Stomach (tissue), 9 donors: ENCODE results near the gene DOLK. TPM values are rescaled to one million over a fixed set of nuclear protein-coding genes. Genes with fewer than 3 reads are reported as not detected.

Experiments
- DNase-seq, 2 donors: peaks; one replicate each; pipeline versions ENCODE4 v3.0.0 to v3.0.0-alpha.2; 2013 to 2019
- H3K27ac ChIP-seq, 5 donors: fragments of 200-600 bp in 4 of 5; sonication (generic) in 4 of 5; one replicate each; pipeline ENCODE4 v1.5.1; 2013 to 2019; ENCODE audit warnings: mild to moderate bottlenecking in 1 of 5, moderate library complexity in 1 of 5
- H3K27me3 ChIP-seq, 3 donors: fragments of 200-600 bp; sonication (generic); one replicate each; pipeline ENCODE4 v1.5.1; 2017 to 2019; ENCODE audit warnings: mixed run types in 1 of 3
- H3K36me3 ChIP-seq, 4 donors: fragments of 200-600 bp; sonication (generic); 1 replicate in 3 of 4; 2 replicates in 1 of 4; pipeline ENCODE4 v1.5.1; 2016 to 2019
- H3K4me1 ChIP-seq, 4 donors: fragments of 200-600 bp; sonication (generic); one replicate each; pipeline ENCODE4 v1.5.1; 2016 to 2019
- H3K4me3 ChIP-seq, 4 donors: fragments of 200-600 bp; sonication (generic) in 3 of 4; one replicate each; pipeline ENCODE4 v1.5.1; 2016 to 2019; ENCODE audit warnings: mild to moderate bottlenecking in 1 of 4
- H3K9me3 ChIP-seq, 4 donors: fragments of 200-600 bp; sonication (generic); one replicate each; pipeline ENCODE4 v1.5.1; 2016 to 2019
- CTCF ChIP-seq, 7 experiments: fragments of 450-650 bp in 4 of 7; fragments of 200-600 bp in 3 of 7; sonication (generic) in 3 of 7; IDR thresholded peaks; one replicate each; pipeline ENCODE4 v1.5.1; 2016 to 2019; ENCODE audit warnings: antibody characterized with exemption in 7 of 7, control low read depth in 2 of 7, mild to moderate bottlenecking in 1 of 7
- EP300 ChIP-seq: sonication (generic); formaldehyde crosslinking; IDR thresholded peaks from one replicate; pipeline ENCODE4 v1.6.1; 2017; ENCODE audit warnings: antibody characterized with exemption
- POLR2A ChIP-seq, 4 donors: fragments of 450-650 bp; IDR thresholded peaks; one replicate each; pipeline ENCODE4 v1.6.1; 2016; ENCODE audit warnings: antibody characterized with exemption in 4 of 4, control low read depth in 2 of 4, mild to moderate bottlenecking in 1 of 4, moderate library complexity in 1 of 4
- POLR2AphosphoS5 ChIP-seq, 3 donors: sonication (generic); formaldehyde crosslinking; IDR thresholded peaks; one replicate each; pipeline ENCODE4 v1.6.1; 2016; ENCODE audit warnings: antibody characterized with exemption in 3 of 3
- WGBS, 5 donors: extraction: QIAGEN DNeasy Blood & Tissue Kit in 3 of 5; methylation state at CpG; one replicate each; pipeline versions ENCODE4 v1.1.5 to v1.1.7; 2013 to 2018; 5-methylcytosine and 5-hydroxymethylcytosine counted together
- intact Hi-C: fragments of 100-400 bp; cut with DNase I; formaldehyde crosslinking; loops from one replicate; pipeline ENCODE4 v1.15.1; 2023; ENCODE audit warnings: low total_unique reads
- polyA plus RNA-seq, 3 donors: library from polyadenylated mRNA; stranded (reverse); fragments of 200-250 nt; gene quantifications; one replicate each; pipeline ENCODE4 v1.2.3, GENCODE V29; 2013
- total RNA-seq, 5 donors: library from RNA; depleted of rRNA; stranded (reverse); fragments of >200 nt; gene quantifications; one replicate each; pipeline versions ENCODE4 v1.1.0 to v1.2.3, GENCODE V29; 2014 to 2016
- donor health status: healthy with polysubstance abuse.
- donor health status: Bipolar disorder and iron deficiency.
- donor health status: healthy.

The DOLK gene
- total and polyA plus RNA-seq, 8 donors, result 0.58 to 17.1 (median 7.2) TPM

DNA sequence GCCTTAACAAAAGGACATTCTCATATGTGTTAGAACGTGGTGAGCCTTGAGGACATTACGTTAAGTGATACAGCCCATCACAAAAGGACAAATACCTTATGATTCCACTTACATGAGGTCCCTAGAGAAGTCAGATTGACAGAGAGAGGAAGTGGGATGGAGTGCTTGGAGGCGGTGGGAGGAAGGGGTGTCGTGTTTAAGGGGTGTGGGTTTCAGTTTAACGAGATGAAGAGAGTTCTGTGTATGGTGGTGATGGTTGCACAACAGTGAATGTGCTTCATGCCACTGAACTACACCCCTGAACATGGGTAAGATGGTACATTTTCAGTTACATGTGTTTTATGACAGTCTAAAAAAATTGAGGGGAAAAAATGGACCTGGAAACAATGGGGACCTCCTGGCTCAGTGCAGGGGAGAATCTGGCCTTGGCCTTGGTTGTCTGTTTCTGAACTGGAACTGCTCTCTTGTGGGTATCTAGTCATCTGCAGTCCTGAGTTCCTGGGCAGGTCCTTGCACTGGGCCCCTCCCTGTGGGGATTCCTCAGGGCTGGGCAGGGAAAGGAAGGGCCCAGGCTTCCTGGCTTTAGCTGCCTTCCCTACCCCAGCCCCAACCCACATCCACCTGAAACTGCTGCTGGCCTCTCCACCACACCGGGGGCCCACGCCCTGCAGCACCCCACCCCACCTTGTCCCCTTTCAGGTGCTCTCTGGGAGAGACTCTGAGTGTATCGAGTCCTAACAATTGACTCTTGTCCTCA is 47.7 kb downstream of the DOLK start:
- peaks cover 31 to 51% (median 43%) of the 10 kb centered on the region in 4 donors for H3K36me3 ChIP-seq
- no peaks in the 10 kb centered on the region for H3K27me3 ChIP-seq
- TF ChIP-seq CTCF (IDR thresholded peaks at IDR 0.05) (no peak), POLR2AphosphoS5 (IDR thresholded peaks at IDR 0.05) (no peak), EP300 (no peak), POLR2A (IDR thresholded peaks at IDR 0.05) (no peak)
- peak overlapping the region; percentile 26 to 63 (median 44) for H3K27ac ChIP-seq
- 50 to 61% (median 55%) methylated on average over 8 of the region's 8 CpGs for WGBS, 5 donors
- DNase-seq, result peak in 1 of 2 donors; percentile 57
- no peak overlapping the region for H3K4me3 ChIP-seq
- peaks cover 22 to 69% (median 46%) of the 10 kb centered on the region in 4 donors for H3K4me1 ChIP-seq
- intact Hi-C loops, result no loop called here
- no peaks in the 10 kb centered on the region for H3K9me3 ChIP-seq

GRCh38 chr9:128898845-128899565 is 48.4 kb downstream of the DOLK start:
- Histone ChIP-seq H3K27me3 (no peaks in the 10 kb centered on the region), H3K4me1 (peaks cover 22 to 63% (median 43%) of the 10 kb centered on the region in 4 donors), H3K36me3 (peaks cover 31 to 54% (median 49%) of the 10 kb centered on the region in 4 donors), H3K4me3 (no peak overlapping the region), H3K27ac (peak overlapping the region; percentile 15 to 63 (median 44)), H3K9me3 (no peaks in the 10 kb centered on the region)
- intact Hi-C loops, result no loop called here
- no peak for TF ChIP-seq CTCF (IDR thresholded peaks at IDR 0.05)
- TF ChIP-seq POLR2AphosphoS5 (IDR thresholded peaks at IDR 0.05), result no peak
- no peak for TF ChIP-seq EP300
- TF ChIP-seq POLR2A (IDR thresholded peaks at IDR 0.05), result no peak
- WGBS, 5 donors, result 77 to 87% (median 86%) methylated on average over 17 to 18 of the region's 18 CpGs
- DNase-seq, result no peak

GRCh38 chr9:128898382-128898781 is 49.0 kb downstream of the DOLK start:
- TF ChIP-seq POLR2AphosphoS5 (IDR thresholded peaks at IDR 0.05) (no peak), CTCF (IDR thresholded peaks at IDR 0.05) (no peak), EP300 (no peak), POLR2A (IDR thresholded peaks at IDR 0.05) (no peak)
- Histone ChIP-seq H3K9me3 (no peaks in the 10 kb centered on the region), H3K36me3 (peaks cover 35 to 61% (median 56%) of the 10 kb centered on the region in 4 donors), H3K27me3 (no peaks in the 10 kb centered on the region), H3K4me1 (peaks cover 23 to 63% (median 43%) of the 10 kb centered on the region in 4 donors), H3K4me3 (no peak overlapping the region), H3K27ac (peak overlapping the region; percentile 15 to 63 (median 44))
- no peak for DNase-seq
- 71 to 88% (median 78%) methylated on average over 5 of the region's 5 CpGs for WGBS, 5 donors
- intact Hi-C loops, result no loop called here

DNA sequence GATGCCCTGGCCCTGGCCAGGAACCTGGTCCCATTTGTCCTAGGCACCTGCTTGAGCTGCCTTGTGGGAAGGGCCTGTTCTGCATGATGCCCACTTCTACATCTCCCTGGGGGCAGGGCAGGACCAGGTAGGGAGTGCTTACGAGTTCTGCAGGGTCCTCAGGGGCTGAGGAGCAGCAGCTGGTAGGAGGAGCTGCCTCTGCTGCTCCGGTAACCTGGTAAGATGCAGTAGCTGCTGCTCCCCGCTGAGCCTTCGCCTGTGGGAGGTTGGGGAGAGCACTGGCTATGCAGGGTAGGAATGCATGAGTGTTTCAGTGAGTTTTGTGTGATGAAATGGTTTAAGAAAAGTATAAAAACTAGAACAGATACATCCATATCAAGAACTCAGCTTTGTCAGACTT is 51.8 kb downstream of the DOLK start:
- Histone ChIP-seq H3K27me3 (no peaks in the 10 kb centered on the region), H3K4me3 (no peak overlapping the region), H3K36me3 (peaks cover 37 to 70% (median 60%) of the 10 kb centered on the region in 4 donors), H3K9me3 (no peaks in the 10 kb centered on the region), H3K27ac (peak overlapping the region in 1 of 5 donors; percentile 7), H3K4me1 (peaks cover 29 to 64% (median 50%) of the 10 kb centered on the region in 4 donors)
- 67 to 76% (median 74%) methylated on average over 4 of the region's 4 CpGs for WGBS, 5 donors
- no peak for TF ChIP-seq CTCF (IDR thresholded peaks at IDR 0.05)
- no peak for TF ChIP-seq EP300
- no peak for TF ChIP-seq POLR2AphosphoS5 (IDR thresholded peaks at IDR 0.05)
- no peak for TF ChIP-seq POLR2A (IDR thresholded peaks at IDR 0.05)
- intact Hi-C loops, result no loop called here
- no peak for DNase-seq
